ENCODE data around the gene IFITM10.

The IFITM10 gene

GRCh38 chr11:1736447-1736992 is 13.9 kb downstream of the IFITM10 start:
- no peak overlapping the region for H3K27ac ChIP-seq
- TF ChIP-seq, protein P1, sequence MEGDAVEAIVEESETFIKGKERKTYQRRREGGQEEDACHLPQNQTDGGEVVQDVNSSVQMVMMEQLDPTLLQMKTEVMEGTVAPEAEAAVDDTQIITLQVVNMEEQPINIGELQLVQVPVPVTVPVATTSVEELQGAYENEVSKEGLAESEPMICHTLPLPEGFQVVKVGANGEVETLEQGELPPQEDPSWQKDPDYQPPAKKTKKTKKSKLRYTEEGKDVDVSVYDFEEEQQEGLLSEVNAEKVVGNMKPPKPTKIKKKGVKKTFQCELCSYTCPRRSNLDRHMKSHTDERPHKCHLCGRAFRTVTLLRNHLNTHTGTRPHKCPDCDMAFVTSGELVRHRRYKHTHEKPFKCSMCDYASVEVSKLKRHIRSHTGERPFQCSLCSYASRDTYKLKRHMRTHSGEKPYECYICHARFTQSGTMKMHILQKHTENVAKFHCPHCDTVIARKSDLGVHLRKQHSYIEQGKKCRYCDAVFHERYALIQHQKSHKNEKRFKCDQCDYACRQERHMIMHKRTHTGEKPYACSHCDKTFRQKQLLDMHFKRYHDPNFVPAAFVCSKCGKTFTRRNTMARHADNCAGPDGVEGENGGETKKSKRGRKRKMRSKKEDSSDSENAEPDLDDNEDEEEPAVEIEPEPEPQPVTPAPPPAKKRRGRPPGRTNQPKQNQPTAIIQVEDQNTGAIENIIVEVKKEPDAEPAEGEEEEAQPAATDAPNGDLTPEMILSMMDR (IDR thresholded peaks at IDR 0.05): no peak
- H3K27me3 ChIP-seq: peaks cover 0 to 48% of the 10 kb centered on the region in 2 donors
- intact Hi-C loops (cut with DNase I; ENCODE audit: low total_unique reads): no loop called here
- H3K9me3 ChIP-seq: peaks cover 0 to 13% (median 9%) of the 10 kb centered on the region in 3 donors
- no peaks in the 10 kb centered on the region for H3K36me3 ChIP-seq
- H3K4me1 ChIP-seq: no peaks in the 10 kb centered on the region
- no peak overlapping the region for H3K4me3 ChIP-seq
- DNase-seq: peak in 1 of 2 donors; percentile 1

DNA sequence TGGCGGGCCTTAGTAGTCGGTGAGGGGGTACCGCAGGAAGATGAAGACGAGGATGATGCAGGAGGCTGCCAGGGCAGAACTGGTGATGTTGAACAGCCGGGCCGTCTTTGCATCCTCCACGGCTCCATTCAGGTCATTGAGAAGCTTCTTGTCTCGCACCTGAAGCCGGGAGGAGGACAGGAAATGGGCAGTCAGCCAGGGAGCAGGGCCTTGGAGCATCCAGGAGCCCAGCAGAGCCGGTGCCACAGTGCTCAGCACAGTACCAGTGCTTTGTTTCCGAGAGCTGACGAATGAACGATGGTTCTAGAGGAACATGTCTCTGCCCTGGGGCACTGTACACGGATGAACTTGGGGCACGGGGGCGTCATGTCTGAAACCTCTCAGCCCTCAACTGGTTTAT is 15.1 kb downstream of the IFITM10 start:
- Histone ChIP-seq H3K4me1 (no peaks in the 10 kb centered on the region), H3K27me3 (peaks cover 0 to 55% of the 10 kb centered on the region in 2 donors), H3K4me3 (no peak overlapping the region), H3K9me3 (peaks cover 0 to 13% (median 9%) of the 10 kb centered on the region in 3 donors), H3K27ac (no peak overlapping the region), H3K36me3 (no peaks in the 10 kb centered on the region)
- no peak for DNase-seq
- TF ChIP-seq, protein P1 (IDR thresholded peaks at IDR 0.05): no peak
- intact Hi-C loops (cut with DNase I; ENCODE audit: low total_unique reads): no loop called here

- TF ChIP-seq, protein P1 (IDR thresholded peaks at IDR 0.05): no peak
- Histone ChIP-seq H3K4me3 (no peak overlapping the region), H3K27ac (no peak overlapping the region), H3K9me3 (peaks cover 0 to 13% (median 9%) of the 10 kb centered on the region in 3 donors), H3K27me3 (peaks cover 0 to 61% of the 10 kb centered on the region in 2 donors), H3K36me3 (no peaks in the 10 kb centered on the region), H3K4me1 (no peaks in the 10 kb centered on the region)
- DNase-seq: peak in 1 of 2 donors; percentile 65
- intact Hi-C loops (cut with DNase I; ENCODE audit: low total_unique reads): no loop called here
Observed at GRCh38 chr11:1734641-1735081, 15.7 kb downstream of the IFITM10 start.

DNA sequence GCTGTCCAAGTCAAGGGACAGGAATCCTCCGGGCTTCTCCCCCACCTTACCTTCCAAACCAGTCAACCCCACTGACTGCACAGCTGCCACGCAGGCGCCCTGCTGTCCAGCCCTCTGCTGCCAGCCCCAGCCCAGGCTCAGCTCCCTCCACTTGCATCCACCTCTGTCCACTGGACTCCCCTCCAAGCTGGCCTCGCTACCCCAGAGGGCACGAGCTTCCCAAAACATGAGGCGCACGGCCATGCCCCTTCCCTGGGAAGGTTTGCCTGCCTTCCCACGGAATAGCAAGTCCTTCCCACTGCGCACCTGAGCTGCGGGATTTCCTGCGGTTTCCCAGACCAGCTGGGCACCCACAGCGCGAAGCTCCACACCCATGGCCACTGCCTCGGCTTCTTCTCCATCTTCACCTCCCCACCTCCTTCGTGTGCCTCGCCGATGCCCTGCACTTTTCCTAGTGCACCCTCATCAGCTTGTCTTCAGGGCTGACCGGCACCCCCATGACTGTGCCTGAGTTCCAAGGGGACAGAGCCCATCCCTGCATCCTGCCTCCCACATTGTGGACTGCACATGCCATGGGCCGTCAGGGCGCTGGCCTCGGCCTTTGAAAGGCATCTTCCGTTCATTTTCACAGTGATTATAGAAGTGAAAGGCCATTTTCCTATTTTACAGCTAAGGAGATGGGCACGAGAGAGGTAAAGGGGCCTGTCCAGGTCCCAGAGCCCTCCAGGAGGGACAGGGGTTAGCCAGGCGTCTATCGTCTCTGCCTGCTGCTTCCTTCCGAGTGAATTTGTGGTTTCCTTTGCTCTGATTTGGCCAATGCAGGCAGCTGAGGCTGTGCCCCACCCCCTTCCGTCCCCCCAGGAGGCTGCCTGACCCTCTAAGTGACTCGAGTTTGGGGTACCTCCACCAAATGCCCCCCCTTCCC is 16.4 kb downstream of the IFITM10 start:
- intact Hi-C loops (cut with DNase I; ENCODE audit: low total_unique reads): no loop called here
- Histone ChIP-seq H3K4me3 (no peak overlapping the region), H3K9me3 (peaks cover 0 to 13% (median 9%) of the 10 kb centered on the region in 3 donors), H3K27me3 (peaks cover 0 to 63% of the 10 kb centered on the region in 2 donors), H3K36me3 (no peaks in the 10 kb centered on the region), H3K4me1 (no peaks in the 10 kb centered on the region), H3K27ac (no peak overlapping the region)
- TF ChIP-seq, protein P1 (IDR thresholded peaks at IDR 0.05): no peak
- DNase-seq: peak in 1 of 2 donors; percentile 66

DNA sequence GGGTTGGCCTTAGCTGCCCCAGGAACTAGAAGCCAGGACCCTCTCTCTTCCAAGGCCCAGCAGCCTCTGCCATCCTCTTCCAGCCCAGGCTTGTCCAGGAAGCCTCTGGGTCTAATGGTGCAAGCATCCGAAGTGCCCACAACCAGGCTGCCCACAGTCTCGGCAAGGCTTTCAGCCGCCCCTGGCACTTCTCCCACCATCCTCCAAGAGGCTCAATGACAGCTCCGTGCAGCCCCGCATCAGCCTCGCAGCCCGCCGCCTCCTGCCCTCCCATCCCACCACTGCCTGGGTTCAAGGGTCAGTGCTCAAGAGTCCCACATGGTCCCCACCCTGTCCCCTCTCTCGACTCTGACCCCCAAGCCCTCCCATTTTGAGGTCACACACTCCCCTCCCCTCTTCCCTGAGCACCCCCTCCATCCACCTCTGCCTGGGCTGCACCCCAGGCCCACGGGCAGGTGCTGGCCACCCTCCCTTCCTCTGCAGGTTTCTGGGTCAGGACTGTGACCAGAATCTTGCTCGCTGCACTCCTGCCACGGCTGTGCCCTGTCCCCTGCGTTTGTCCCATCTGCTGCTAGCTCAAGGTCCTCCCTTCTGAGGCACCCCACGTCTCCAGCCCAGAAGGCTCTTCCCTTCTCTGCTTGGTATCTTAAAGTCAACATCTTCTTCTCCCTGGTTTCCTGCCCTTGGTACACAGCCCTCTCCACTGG is 17.2 kb downstream of the IFITM10 start:
- H3K4me3 ChIP-seq: no peak overlapping the region
- DNase-seq: peak in 1 of 2 donors; percentile 61
- intact Hi-C loops (cut with DNase I; ENCODE audit: low total_unique reads): no loop called here
- H3K9me3 ChIP-seq: peaks cover 0 to 13% (median 9%) of the 10 kb centered on the region in 3 donors
- H3K4me1 ChIP-seq: no peaks in the 10 kb centered on the region
- TF ChIP-seq, protein P1 (IDR thresholded peaks at IDR 0.05): no peak
- no peaks in the 10 kb centered on the region for H3K36me3 ChIP-seq
- peaks cover 0 to 71% of the 10 kb centered on the region in 2 donors for H3K27me3 ChIP-seq
- H3K27ac ChIP-seq: no peak overlapping the region

Measured in tibial artery (tissue), 4 donors.